GM18511 (cell line): ENCODE data around the gene CCDC198.
A peak's percentile ranks its signal among the peaks of the same experiment; 100 is the strongest.

Experiments used
- ATAC-seq: cut with Tn5 transposase; IDR thresholded peaks from one replicate; pipeline ENCODE4 v1.9.1; 2021; ENCODE audit warnings: mild to moderate bottlenecking, moderate library complexity; ENCODE audit not compliant: unreplicated experiment

CCDC198 gene

DNA sequence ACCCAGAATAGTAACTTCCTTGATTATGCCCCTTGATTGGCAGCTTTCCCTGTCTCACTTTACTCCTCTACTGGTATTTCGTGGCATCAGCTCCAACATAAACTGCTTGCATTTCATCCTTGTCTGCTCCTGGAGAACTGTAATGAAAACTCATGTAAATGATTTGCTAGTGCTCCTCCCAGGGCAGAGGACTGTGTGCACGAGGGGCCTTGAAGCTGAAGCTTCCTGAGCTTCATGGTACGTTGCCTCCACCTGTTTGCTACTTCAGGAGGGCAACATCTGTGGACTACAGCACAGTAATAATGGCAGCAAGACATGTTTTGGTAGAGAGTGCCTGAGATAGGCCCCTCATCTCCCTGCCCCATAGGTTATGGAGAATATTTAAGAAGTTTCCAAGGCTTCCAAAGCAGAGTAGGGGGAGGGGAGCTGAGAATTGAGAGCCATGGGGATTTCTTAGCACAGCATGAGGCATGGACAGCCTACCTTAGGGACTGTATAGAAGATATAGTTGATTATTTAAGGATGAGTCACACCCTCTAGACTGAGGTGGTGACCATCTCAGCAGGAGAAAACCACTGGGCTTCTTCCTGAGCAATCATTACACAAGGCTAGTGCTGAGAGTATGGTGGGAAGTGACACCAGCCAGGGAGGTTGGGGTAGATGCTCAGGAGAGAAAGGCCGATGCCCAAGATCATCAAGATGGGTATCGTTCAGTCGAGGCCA lies 29.5 kb downstream of the CCDC198 start:
- ATAC-seq = peak; percentile 90

DNA sequence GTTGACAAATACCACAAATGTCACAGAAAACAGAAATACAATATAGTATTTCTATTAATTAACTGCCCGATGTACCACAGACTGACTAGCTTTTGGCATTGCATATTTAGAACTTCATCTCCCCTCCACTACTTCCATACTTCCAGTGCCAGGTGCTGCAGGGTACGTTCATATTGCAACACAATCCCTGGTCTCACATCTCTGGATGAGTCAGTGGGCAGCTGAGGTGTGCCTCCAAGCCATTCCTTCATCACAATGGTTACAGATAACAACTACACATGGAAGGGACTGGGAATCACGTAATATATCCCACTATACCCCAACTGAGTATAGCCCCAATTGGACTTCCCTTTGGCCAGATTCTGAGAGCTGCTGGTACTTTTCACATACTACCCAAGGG lies 31.1 kb downstream of the CCDC198 start:
- no peak for ATAC-seq

DNA sequence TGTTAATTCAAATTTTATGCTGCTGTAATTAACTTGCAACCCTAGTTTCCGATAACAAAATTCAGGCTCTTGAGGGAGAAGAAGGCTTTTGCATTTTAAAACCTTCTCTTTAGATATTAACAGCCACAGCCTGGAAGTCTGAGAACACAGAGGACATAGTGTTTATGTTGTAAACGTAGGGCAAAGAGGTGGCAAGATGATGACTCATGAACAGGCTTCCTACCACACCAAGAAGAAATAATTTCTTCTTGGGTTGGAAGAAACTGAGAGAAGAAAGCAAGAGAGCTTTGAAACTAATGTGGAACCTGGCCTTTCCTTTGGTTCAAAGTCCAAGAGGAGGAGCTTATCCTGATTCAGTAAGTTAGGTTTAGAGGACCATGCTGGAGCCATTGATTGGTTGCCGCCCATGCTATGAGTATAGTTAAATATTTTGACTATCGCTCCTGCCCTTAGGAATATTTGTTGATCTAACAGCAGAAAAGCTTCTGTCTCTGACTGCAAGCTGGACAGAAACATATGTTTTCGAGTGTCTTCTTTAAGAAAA lies 31.8 kb downstream of the CCDC198 start:
- no peak for ATAC-seq

DNA sequence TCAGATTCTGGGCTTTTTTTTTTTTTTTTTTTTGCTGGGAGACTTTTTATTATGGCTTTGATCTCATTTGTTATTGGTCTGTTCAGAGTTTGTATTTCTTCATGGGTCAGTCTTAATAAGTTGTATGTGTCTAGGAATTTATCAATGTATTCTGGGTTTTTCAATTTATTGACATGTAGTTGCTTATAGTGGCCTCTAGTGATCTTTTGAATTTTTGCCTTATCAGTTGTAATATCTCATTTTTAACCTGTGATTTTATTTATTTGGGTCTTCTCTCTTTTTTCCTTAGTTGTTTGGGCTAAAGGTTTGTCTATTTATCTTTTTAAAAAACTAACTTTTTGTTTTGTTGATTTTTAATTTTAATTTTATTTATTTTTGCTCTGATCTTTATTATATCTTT lies 57.7 kb downstream of the CCDC198 start:
- no peak for ATAC-seq

DNA sequence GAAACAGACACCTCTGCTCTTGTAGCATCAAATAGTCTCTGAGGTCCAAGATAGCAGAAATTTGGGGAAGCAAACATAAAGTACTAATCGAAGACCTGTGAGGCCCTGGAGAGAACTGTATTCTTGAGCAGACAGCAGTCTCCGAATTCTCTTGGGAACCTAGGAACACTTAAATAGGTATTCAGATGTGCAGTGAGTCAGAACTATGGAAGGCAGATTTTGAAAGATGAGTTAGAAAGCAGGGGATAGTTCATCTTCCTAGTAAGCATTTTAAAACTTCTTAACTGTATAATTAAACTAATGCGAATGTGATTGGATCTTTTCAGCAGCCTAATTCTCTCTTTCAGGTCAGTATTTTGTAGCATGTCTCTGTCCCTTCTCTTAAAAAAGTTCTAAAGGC lies 72.7 kb downstream of the CCDC198 start:
- ATAC-seq = no peak

DNA sequence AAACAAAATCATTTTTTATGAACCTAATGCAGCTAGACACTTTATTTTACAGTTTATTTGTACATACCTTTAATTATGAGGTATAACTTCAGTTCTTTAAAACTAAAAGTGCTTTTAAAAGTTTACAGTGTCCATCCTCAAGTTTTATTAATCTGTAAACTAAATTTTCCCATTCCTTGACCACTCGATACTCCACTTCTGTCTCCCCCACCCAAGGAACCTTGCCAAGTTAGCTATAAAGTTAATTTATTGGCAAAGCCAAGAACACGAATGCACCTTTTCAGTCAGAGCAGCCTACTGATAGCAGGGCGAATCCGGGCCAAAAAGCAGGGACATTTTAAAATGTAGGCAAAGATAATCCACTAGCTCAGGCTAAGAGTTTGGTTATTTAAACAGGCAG lies 73.6 kb downstream of the CCDC198 start:
- ATAC-seq = no peak
